ENCODE results near the gene CACNG6. TPM values are rescaled to one million over a fixed set of nuclear protein-coding genes. Genes with fewer than 3 reads are reported as not detected.

The CACNG6 gene
- total and polyA plus RNA-seq, 5 donors, result not detected

DNA sequence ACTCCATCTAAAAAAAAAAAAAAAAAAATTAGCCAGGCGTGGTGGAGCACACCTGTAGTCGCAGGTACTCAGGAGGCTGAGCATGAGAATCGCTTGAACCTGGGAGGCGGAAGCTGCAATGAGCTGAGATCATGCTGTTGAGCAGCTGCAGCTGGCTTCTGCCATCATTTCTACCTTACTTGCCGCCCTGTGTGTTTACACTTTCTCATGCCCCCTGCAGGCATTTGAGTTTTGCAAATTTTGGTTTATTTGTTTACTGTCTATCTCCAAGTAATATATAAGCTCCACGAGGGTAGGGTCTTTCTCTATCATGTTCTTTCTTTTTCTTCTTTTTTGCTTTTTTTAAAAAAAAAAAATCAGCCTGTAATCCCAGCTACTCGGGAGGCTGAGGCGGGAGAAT lies 18.0 kb downstream of the CACNG6 start:
- no peaks in the 10 kb centered on the region for H3K4me1 ChIP-seq (ENCODE audit: control insufficient read depth, insufficient read depth, low read length)
- H3K27ac ChIP-seq (ENCODE audit: low read length), result no peak overlapping the region
- H3K27me3 ChIP-seq (ENCODE audit: control insufficient read depth, insufficient read depth), result peaks cover 2% of the 10 kb centered on the region
- intact Hi-C loops (cut with DNase I), result no loop called here
- no peaks in the 10 kb centered on the region for H3K9me3 ChIP-seq (ENCODE audit: control insufficient read depth, low read length)
- ATAC-seq, result no peak
- DNase-seq, result no peak
- 79% methylated on average over 8 of the region's 8 CpGs for WGBS
- no peak overlapping the region for H3K4me3 ChIP-seq (ENCODE audit: low read length)

DNA sequence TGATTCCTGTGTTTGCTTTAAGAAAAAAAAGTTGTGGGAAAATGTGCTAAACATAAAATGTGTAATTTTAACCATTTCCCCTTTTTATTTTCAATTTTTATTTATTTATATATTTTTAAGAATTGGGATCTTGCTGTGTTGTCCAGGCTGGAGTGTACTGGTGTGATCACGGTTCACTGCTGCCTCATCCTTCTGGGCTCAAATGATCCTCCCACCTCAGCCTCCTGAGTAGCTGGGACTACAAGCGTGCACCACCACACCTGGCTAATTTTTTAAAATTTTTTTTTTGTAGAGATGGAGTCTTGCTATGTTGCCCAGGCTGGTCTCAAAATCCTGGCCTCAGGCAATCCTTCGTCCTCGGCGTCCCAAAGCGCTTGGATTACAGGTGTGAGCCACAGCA lies 19.0 kb downstream of the CACNG6 start:
- ATAC-seq, result no peak
- Histone ChIP-seq H3K27me3 (ENCODE audit: control insufficient read depth, insufficient read depth) (peaks cover 2% of the 10 kb centered on the region), H3K27ac (ENCODE audit: low read length) (no peak overlapping the region), H3K9me3 (ENCODE audit: control insufficient read depth, low read length) (no peaks in the 10 kb centered on the region), H3K4me3 (ENCODE audit: low read length) (no peak overlapping the region), H3K4me1 (ENCODE audit: control insufficient read depth, insufficient read depth, low read length) (no peaks in the 10 kb centered on the region)
- WGBS, result 96% methylated on average over 6 of the region's 6 CpGs
- DNase-seq, result no peak
- intact Hi-C loops (cut with DNase I), result no loop called here

DNA sequence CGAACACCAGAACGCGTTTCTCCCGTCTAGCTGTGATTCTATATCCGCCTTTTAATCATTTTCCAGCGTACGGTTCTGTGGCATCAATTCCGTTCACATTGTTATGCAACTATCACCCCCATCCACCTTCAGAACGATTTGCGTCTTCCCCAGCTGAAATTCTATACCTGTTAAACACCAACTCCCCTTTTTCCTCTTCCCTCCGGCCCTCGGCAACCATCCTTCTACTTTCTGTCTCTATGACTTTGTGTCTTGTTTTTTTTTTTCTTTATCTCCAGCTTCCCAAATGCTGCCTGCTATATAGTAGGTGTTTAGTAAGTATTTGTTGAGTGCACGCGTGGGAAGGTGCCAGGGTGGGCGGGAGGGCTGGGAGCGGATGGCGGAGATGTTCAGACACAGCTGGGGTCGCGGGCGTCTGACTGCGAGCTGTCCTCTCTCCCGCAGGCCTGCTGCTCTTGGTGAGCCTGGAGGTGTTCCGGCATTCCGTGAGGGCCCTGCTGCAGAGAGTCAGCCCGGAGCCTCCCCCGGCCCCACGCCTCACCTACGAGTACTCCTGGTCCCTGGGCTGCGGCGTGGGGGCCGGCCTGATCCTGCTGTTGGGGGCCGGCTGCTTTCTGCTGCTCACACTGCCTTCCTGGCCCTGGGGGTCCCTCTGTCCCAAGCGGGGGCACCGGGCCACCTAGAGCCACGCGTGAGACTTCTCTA lies 20.2 kb downstream of the CACNG6 start:
- Histone ChIP-seq H3K27ac (ENCODE audit: low read length) (no peak overlapping the region), H3K4me3 (ENCODE audit: low read length) (no peak overlapping the region), H3K27me3 (ENCODE audit: control insufficient read depth, insufficient read depth) (peaks cover 2% of the 10 kb centered on the region), H3K9me3 (ENCODE audit: control insufficient read depth, low read length) (no peaks in the 10 kb centered on the region), H3K4me1 (ENCODE audit: control insufficient read depth, insufficient read depth, low read length) (no peaks in the 10 kb centered on the region)
- intact Hi-C loops (cut with DNase I), result no loop called here
- WGBS, result 33% methylated on average over 36 of the region's 36 CpGs
- ATAC-seq, result no peak
- DNase-seq, result no peak

DNA sequence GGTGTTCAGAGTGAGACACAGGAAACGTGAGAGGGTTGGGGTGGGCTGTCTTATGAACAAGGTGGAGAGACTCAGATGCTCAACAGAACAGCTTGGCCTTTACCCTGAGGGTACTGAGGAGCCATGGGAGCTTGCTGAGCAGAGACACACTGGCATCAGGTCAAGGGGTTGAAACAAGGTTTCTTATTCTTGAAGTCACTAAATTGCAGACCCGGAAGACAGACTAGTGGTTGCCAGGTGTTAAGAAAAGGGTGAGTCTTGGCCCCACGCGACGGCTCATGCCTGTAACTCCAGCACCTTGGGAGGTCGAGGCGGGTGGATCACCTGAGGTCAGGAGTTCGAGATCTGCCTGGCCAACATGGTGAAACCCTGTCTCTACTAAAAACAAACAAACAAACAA lies 22.4 kb downstream of the CACNG6 start:
- no peaks in the 10 kb centered on the region for H3K9me3 ChIP-seq (ENCODE audit: control insufficient read depth, low read length)
- DNase-seq (no peak), ATAC-seq (no peak)
- intact Hi-C loops (cut with DNase I), result no loop called here
- no peaks in the 10 kb centered on the region for H3K4me1 ChIP-seq (ENCODE audit: control insufficient read depth, insufficient read depth, low read length)
- H3K27me3 ChIP-seq (ENCODE audit: control insufficient read depth, insufficient read depth), result peaks cover 2% of the 10 kb centered on the region
- WGBS, result 77% methylated on average over 8 of the region's 8 CpGs
- H3K4me3 ChIP-seq (ENCODE audit: low read length), result no peak overlapping the region
- H3K27ac ChIP-seq (ENCODE audit: low read length), result no peak overlapping the region

DNA sequence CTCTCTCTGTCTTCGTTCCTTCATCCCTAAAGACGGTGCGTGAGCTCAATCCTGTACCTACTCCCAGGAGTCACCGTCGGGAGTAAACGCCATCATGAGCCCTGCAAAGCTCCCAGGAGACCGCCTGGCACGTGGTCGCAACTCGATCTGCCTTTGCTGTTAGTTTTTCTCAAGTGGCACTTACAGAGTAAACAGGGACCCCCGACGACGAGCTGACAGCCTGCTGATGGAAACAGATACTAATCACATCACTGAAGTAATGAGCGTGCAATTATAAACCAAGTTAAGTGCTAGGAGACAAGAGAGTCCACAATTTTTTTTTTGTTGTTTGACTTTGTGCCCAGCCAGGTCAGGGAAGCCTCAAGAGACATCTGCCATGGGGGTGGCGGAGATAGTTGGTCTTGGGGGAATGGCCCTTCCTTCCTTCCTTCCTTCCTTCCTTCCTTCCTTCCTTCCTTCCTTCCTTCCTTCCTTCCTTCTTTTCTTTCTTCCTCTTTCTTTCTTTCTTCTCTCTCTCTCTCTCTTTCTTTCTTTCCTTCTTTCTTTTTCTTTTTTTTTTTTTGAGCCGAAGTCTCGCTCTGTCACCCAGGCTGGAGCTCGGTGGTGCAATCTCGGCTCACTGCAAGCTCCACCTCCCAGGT lies 23.6 kb downstream of the CACNG6 start:
- H3K27ac ChIP-seq (ENCODE audit: low read length), result no peak overlapping the region
- intact Hi-C loops (cut with DNase I), result no loop called here
- ATAC-seq (no peak), DNase-seq (no peak)
- 46% methylated on average over 19 of the region's 19 CpGs for WGBS
- no peaks in the 10 kb centered on the region for H3K9me3 ChIP-seq (ENCODE audit: control insufficient read depth, low read length)
- no peak overlapping the region for H3K4me3 ChIP-seq (ENCODE audit: low read length)
- peaks cover 2% of the 10 kb centered on the region for H3K27me3 ChIP-seq (ENCODE audit: control insufficient read depth, insufficient read depth)
- H3K4me1 ChIP-seq (ENCODE audit: control insufficient read depth, insufficient read depth, low read length), result no peaks in the 10 kb centered on the region

DNA sequence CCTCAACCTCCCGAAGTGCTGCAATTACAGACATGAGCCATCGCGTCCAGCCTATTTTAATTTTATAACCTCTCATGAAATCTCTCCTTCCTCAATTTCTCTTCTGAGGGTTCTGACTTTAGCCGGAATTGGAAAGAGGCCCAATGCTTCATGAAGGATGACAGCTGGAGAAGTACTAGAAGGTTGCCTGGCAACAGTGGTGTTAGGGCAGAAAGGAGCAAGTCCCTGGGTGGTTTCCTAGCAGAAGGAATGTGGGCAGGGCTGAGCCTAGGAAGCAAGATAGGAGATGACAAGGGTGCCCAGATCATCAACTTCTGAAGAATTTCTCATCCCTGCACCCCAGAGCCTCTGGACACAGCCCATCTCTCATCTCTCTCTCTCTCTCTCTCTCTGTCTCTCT lies 25.8 kb downstream of the CACNG6 start:
- no peak for DNase-seq
- ATAC-seq, result no peak
- intact Hi-C loops (cut with DNase I), result no loop called here
- 77% methylated on average over 4 of the region's 4 CpGs for WGBS
- no peak overlapping the region for H3K4me3 ChIP-seq (ENCODE audit: low read length)
- peaks cover 2% of the 10 kb centered on the region for H3K27me3 ChIP-seq (ENCODE audit: control insufficient read depth, insufficient read depth)
- no peak overlapping the region for H3K27ac ChIP-seq (ENCODE audit: low read length)
- H3K9me3 ChIP-seq (ENCODE audit: control insufficient read depth, low read length), result no peaks in the 10 kb centered on the region
- no peaks in the 10 kb centered on the region for H3K4me1 ChIP-seq (ENCODE audit: control insufficient read depth, insufficient read depth, low read length)

DNA sequence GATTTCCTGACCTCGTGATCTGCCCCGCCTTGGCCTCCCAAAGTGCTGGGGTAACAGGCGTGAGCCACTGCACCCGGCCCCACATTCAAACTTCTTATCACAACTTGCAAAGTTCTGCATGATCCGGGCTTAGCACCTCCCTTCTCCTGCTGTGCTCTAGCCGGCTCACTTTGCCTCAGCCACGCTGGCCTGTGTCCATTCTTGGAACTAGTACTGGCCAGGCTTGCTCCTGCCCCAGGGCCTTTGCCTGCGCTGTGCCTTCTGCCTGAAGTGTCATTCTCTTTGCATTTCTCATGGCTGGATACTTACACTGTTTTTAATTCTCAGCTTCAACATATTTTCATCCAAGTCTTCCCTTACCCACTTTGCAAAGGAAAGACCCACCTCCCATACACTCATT lies 29.9 kb downstream of the CACNG6 start:
- no peaks in the 10 kb centered on the region for H3K4me1 ChIP-seq (ENCODE audit: control insufficient read depth, insufficient read depth, low read length)
- intact Hi-C loops (cut with DNase I), result loop anchor here (5.0 to 10.0 kb wide), 5 partner anchors 117 to 227 kb away; partner anchors contain the start of gene CACNG7 (in 2 of the 4)
- 85% methylated on average over 8 of the region's 8 CpGs for WGBS
- H3K27me3 ChIP-seq (ENCODE audit: control insufficient read depth, insufficient read depth), result no peaks in the 10 kb centered on the region
- H3K4me3 ChIP-seq (ENCODE audit: low read length), result no peak overlapping the region
- no peaks in the 10 kb centered on the region for H3K9me3 ChIP-seq (ENCODE audit: control insufficient read depth, low read length)
- ATAC-seq (no peak), DNase-seq (no peak)
- no peak overlapping the region for H3K27ac ChIP-seq (ENCODE audit: low read length)

DNA sequence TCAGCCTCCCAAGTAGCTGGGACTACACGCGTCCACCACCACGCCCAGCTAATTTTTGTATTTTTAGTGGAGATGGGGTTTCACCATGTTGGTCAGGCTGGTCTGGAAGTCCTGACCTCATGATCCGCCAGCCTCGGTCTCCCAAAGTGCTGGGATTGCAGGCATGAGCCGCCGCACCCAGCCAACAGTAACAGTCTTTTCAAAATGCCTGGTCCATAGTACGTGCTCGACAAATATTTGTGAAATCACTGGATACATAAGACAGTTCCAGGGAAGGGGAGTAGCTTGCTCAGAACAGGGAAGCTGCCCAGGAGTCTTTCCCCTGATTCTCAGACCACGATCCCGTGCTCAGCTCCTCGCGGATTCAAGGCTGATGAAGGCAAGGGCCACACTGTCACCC lies 30.5 kb downstream of the CACNG6 start:
- 87% methylated on average over 13 of the region's 13 CpGs for WGBS

DNA sequence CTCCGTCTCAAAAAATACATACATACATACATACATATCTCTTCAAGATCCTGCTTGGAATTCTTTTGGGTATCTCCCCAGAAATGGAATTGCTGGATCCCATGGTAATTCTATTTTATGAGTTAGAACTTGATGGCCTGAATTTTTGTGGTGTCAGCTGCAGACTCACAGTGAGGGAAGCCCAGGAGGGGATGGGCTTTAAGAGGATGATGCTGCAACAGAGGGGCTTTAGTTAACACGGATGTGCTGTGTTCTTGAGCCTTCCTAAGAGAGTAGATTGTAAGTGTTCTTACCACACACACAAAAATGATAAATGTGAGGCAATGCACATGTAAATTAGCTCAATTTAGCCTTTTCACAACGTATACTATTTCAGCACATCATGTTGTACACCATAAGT lies 31.8 kb downstream of the CACNG6 start:
- ATAC-seq, result no peak
- intact Hi-C loops (cut with DNase I), result loop anchor here (2.0 to 10.0 kb wide), 6 partner anchors 116 to 228 kb away; partner anchors contain the start of gene CACNG7 (in 2 of the 4)
- WGBS, result 36% methylated on average over 3 of the region's 3 CpGs

More for the DNA sequence above, 30.5 kb downstream of the CACNG6 start:
- intact Hi-C loops (cut with DNase I), result loop anchor here (2.0 to 10.0 kb wide), 6 partner anchors 115 to 227 kb away; partner anchors contain the start of gene CACNG7 (in 2 of the 4)
- DNase-seq (no peak), ATAC-seq (no peak)
- H3K27me3 ChIP-seq (ENCODE audit: control insufficient read depth, insufficient read depth), result no peaks in the 10 kb centered on the region
- no peaks in the 10 kb centered on the region for H3K9me3 ChIP-seq (ENCODE audit: control insufficient read depth, low read length)
- H3K27ac ChIP-seq (ENCODE audit: low read length), result no peak overlapping the region
- no peaks in the 10 kb centered on the region for H3K4me1 ChIP-seq (ENCODE audit: control insufficient read depth, insufficient read depth, low read length)
- H3K4me3 ChIP-seq (ENCODE audit: low read length), result no peak overlapping the region

DNA sequence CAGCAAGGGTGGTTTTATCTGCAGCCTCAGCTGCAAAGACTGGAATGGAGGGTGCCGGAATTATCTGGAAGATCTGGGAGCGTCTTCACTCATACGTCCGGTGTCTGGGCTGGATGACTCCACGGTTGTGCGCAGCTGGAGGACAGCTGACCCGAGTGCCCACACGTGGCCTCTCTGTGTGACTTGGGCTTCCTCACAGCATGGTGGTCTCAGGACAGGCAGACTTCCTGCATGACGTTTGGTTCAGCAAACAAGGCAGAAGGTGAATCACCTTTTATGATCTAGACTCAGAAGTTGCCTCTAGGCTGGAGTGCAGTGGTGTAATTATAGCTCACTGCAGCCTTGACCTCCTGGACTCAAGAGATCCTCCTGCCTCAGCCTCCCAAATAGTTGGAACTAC lies 33.2 kb downstream of the CACNG6 start:
- Histone ChIP-seq H3K27me3 (ENCODE audit: control insufficient read depth, insufficient read depth) (no peaks in the 10 kb centered on the region), H3K9me3 (ENCODE audit: control insufficient read depth, low read length) (no peaks in the 10 kb centered on the region), H3K4me1 (ENCODE audit: control insufficient read depth, insufficient read depth, low read length) (no peaks in the 10 kb centered on the region), H3K4me3 (ENCODE audit: low read length) (no peak overlapping the region), H3K27ac (ENCODE audit: low read length) (no peak overlapping the region)
- ATAC-seq (no peak), DNase-seq (no peak)
- intact Hi-C loops (cut with DNase I), result loop anchor here (5.0 to 10.0 kb wide), 5 partner anchors 120 to 230 kb away; partner anchors contain the start of gene CACNG7 (in 2 of the 4)
- 75% methylated on average over 9 of the region's 9 CpGs for WGBS

More for the DNA sequence above, 31.8 kb downstream of the CACNG6 start:
- no peaks in the 10 kb centered on the region for H3K4me1 ChIP-seq (ENCODE audit: control insufficient read depth, insufficient read depth, low read length)
- H3K27ac ChIP-seq (ENCODE audit: low read length), result no peak overlapping the region
- DNase-seq, result no peak
- no peak overlapping the region for H3K4me3 ChIP-seq (ENCODE audit: low read length)
- H3K27me3 ChIP-seq (ENCODE audit: control insufficient read depth, insufficient read depth), result no peaks in the 10 kb centered on the region
- H3K9me3 ChIP-seq (ENCODE audit: control insufficient read depth, low read length), result no peaks in the 10 kb centered on the region

DNA sequence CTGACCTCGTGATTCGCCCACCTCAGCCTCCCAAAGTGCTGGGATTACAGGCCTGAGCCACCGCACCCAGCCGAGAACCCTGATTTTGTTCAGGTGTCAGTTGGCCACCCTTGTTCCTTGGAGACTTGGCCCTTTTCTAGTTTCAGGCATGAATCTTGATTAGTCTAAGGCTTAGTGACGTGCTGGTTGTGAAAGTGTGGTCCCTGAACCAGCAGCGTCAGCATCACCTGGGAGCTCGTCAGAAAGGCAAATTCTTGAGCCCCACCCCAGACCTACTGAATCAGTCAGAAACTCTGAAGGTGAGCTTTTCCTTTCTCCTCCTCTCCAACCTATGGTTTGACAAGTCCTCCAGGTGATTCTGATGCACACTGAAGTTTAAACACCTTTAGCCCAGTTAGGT lies 35.2 kb downstream of the CACNG6 start:
- 70% methylated on average over 7 of the region's 7 CpGs for WGBS
- ATAC-seq, result no peak
- Histone ChIP-seq H3K27me3 (ENCODE audit: control insufficient read depth, insufficient read depth) (no peaks in the 10 kb centered on the region), H3K27ac (ENCODE audit: low read length) (no peak overlapping the region), H3K4me1 (ENCODE audit: control insufficient read depth, insufficient read depth, low read length) (no peaks in the 10 kb centered on the region), H3K9me3 (ENCODE audit: control insufficient read depth, low read length) (no peaks in the 10 kb centered on the region), H3K4me3 (ENCODE audit: low read length) (no peak overlapping the region)
- intact Hi-C loops (cut with DNase I), result loop anchor here (10.0 kb wide), 4 partner anchors 122 to 232 kb away; partner anchors contain the start of gene CACNG7 (in 2 of the 4)
- no peak for DNase-seq

All from right cardiac atrium (tissue), 5 donors.